H1 (cell line): ENCODE data around the gene CCDC148. TPM values are rescaled to one million over a fixed set of nuclear protein-coding genes. Genes with fewer than 3 reads are reported as not detected.

Experiments used
- CHD1 ChIP-seq: IDR thresholded peaks from 2 replicates; pipeline ENCODE4 v1.6.1; 2012; ENCODE audit warnings: low read depth, low read length, improper control_type of control experiment
- EZH2 ChIP-seq: fragments of 200-600 bp; sonication (generic); IDR thresholded peaks from 2 replicates; pipeline ENCODE4 v1.7.1; 2012; ENCODE audit warnings: low read depth, mild to moderate bottlenecking, moderate library complexity, low read length, inconsistent platforms; ENCODE audit not compliant: severe bottlenecking
- POLR2A ChIP-seq, 2 experiments: IDR thresholded peaks; 1 replicate in 1 of 2; 2 replicates in 1 of 2; pipeline ENCODE4 v1.6.1; 2011; ENCODE audit warnings: low read depth in 2 of 2, low read length in 2 of 2, mild to moderate bottlenecking in 2 of 2; ENCODE audit errors: control extremely low read depth in 1 of 2
- SIN3A ChIP-seq, 2 experiments: IDR thresholded peaks in 1 of 2; conservative IDR thresholded peaks in 1 of 2; 2 replicates each; pipeline ENCODE4 v1.6.1; 2011 to 2012; ENCODE audit warnings: low read length in 2 of 2, improper control_type of control experiment in 1 of 2, low read depth in 1 of 2, mild to moderate bottlenecking in 1 of 2
- polyA plus RNA-seq, 7 experiments: library from polyadenylated mRNA; depleted of rRNA in 3 of 7; stranded (reverse) in 5 of 7; unstranded in 2 of 7; fragments of >200 nt in 5 of 7; fragments of 200-250 nt in 2 of 7; gene quantifications; 1 replicate in 5 of 7; 2 replicates in 1 of 7; 4 replicates in 1 of 7; pipeline versions ENCODE4 v1.2.1 to v1.2.3, GENCODE V29; 2011 to 2013; ENCODE audit warnings: missing spikeins in 2 of 7, mixed read lengths in 2 of 7
- total RNA-seq: library from RNA; stranded (reverse); fragmentation: NEBNext Ultra II Directional; extraction: Animal tissue kit (Norgen Biotek cat#: 25700); gene quantifications from 2 replicates; pipeline ENCODE4 v1.2.1, GENCODE V29; 2021
- TF ChIP-seq, protein P1 (sequence below): fragments of 300-600 bp; sonication (generic); IDR thresholded peaks from 2 replicates; pipeline ENCODE4 v1.7.1; 2012; ENCODE audit warnings: low read length, moderate library complexity, mild to moderate bottlenecking, inconsistent platforms; ENCODE audit not compliant: insufficient replicate concordance
- TF ChIP-seq, protein P2 (sequence below): IDR thresholded peaks from 2 replicates; pipeline ENCODE4 v1.6.1; 2012; ENCODE audit warnings: inconsistent platforms
- TF ChIP-seq, protein P3 (sequence below), 3 experiments: IDR thresholded peaks; 1 replicate in 2 of 3; 2 replicates in 1 of 3; pipeline versions ENCODE4 v1.5.1 to v1.6.1; 2011; ENCODE audit warnings: low read length in 3 of 3, mild to moderate bottlenecking in 3 of 3, inconsistent platforms in 2 of 3, low read depth in 1 of 3, moderate library complexity in 1 of 3; ENCODE audit not compliant: insufficient read depth in 1 of 3; ENCODE audit errors: control extremely low read depth in 1 of 3

Gene CCDC148
- total and polyA plus RNA-seq, 2 of the 8 experiments (the other 6 are each of a cell fraction or from before 2014, with no cell fraction given): 0.45 to 1.3 TPM

DNA sequence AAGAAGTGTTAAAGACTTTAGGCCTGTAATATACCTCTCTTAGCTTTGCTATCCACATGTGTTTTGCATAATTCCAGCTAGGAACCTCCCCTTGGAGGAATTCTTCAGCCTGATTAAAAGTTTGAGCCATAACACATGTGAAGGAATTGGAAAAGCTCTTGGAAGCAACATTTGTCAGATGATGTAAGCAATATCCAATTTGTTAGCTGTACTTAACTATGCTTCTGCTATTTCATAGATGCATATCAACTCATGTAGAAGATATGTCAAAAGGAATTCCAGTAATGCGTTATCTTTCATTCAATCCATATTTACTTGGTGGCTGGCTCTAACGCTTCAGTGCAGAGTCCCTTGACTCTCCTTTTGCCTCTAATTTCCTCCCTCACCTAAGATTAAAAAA lies 46.4 kb upstream of the CCDC148 start (continued):
- TF ChIP-seq, protein P1, sequence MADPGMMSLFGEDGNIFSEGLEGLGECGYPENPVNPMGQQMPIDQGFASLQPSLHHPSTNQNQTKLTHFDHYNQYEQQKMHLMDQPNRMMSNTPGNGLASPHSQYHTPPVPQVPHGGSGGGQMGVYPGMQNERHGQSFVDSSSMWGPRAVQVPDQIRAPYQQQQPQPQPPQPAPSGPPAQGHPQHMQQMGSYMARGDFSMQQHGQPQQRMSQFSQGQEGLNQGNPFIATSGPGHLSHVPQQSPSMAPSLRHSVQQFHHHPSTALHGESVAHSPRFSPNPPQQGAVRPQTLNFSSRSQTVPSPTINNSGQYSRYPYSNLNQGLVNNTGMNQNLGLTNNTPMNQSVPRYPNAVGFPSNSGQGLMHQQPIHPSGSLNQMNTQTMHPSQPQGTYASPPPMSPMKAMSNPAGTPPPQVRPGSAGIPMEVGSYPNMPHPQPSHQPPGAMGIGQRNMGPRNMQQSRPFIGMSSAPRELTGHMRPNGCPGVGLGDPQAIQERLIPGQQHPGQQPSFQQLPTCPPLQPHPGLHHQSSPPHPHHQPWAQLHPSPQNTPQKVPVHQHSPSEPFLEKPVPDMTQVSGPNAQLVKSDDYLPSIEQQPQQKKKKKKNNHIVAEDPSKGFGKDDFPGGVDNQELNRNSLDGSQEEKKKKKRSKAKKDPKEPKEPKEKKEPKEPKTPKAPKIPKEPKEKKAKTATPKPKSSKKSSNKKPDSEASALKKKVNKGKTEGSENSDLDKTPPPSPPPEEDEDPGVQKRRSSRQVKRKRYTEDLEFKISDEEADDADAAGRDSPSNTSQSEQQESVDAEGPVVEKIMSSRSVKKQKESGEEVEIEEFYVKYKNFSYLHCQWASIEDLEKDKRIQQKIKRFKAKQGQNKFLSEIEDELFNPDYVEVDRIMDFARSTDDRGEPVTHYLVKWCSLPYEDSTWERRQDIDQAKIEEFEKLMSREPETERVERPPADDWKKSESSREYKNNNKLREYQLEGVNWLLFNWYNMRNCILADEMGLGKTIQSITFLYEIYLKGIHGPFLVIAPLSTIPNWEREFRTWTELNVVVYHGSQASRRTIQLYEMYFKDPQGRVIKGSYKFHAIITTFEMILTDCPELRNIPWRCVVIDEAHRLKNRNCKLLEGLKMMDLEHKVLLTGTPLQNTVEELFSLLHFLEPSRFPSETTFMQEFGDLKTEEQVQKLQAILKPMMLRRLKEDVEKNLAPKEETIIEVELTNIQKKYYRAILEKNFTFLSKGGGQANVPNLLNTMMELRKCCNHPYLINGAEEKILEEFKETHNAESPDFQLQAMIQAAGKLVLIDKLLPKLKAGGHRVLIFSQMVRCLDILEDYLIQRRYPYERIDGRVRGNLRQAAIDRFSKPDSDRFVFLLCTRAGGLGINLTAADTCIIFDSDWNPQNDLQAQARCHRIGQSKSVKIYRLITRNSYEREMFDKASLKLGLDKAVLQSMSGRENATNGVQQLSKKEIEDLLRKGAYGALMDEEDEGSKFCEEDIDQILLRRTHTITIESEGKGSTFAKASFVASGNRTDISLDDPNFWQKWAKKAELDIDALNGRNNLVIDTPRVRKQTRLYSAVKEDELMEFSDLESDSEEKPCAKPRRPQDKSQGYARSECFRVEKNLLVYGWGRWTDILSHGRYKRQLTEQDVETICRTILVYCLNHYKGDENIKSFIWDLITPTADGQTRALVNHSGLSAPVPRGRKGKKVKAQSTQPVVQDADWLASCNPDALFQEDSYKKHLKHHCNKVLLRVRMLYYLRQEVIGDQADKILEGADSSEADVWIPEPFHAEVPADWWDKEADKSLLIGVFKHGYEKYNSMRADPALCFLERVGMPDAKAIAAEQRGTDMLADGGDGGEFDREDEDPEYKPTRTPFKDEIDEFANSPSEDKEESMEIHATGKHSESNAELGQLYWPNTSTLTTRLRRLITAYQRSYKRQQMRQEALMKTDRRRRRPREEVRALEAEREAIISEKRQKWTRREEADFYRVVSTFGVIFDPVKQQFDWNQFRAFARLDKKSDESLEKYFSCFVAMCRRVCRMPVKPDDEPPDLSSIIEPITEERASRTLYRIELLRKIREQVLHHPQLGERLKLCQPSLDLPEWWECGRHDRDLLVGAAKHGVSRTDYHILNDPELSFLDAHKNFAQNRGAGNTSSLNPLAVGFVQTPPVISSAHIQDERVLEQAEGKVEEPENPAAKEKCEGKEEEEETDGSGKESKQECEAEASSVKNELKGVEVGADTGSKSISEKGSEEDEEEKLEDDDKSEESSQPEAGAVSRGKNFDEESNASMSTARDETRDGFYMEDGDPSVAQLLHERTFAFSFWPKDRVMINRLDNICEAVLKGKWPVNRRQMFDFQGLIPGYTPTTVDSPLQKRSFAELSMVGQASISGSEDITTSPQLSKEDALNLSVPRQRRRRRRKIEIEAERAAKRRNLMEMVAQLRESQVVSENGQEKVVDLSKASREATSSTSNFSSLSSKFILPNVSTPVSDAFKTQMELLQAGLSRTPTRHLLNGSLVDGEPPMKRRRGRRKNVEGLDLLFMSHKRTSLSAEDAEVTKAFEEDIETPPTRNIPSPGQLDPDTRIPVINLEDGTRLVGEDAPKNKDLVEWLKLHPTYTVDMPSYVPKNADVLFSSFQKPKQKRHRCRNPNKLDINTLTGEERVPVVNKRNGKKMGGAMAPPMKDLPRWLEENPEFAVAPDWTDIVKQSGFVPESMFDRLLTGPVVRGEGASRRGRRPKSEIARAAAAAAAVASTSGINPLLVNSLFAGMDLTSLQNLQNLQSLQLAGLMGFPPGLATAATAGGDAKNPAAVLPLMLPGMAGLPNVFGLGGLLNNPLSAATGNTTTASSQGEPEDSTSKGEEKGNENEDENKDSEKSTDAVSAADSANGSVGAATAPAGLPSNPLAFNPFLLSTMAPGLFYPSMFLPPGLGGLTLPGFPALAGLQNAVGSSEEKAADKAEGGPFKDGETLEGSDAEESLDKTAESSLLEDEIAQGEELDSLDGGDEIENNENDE: no peak
- TF ChIP-seq, protein P2, sequence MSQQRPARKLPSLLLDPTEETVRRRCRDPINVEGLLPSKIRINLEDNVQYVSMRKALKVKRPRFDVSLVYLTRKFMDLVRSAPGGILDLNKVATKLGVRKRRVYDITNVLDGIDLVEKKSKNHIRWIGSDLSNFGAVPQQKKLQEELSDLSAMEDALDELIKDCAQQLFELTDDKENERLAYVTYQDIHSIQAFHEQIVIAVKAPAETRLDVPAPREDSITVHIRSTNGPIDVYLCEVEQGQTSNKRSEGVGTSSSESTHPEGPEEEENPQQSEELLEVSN: no peak
- TF ChIP-seq SIN3A (conservative IDR thresholded peaks at IDR 0.05 in 1 of 2, IDR thresholded peaks at IDR 0.05 in 1 of 2; ENCODE audit: low read depth in 1 of 2, low read length in 2 of 2): no peak
- TF ChIP-seq CHD1: no peak
- TF ChIP-seq, protein P3, sequence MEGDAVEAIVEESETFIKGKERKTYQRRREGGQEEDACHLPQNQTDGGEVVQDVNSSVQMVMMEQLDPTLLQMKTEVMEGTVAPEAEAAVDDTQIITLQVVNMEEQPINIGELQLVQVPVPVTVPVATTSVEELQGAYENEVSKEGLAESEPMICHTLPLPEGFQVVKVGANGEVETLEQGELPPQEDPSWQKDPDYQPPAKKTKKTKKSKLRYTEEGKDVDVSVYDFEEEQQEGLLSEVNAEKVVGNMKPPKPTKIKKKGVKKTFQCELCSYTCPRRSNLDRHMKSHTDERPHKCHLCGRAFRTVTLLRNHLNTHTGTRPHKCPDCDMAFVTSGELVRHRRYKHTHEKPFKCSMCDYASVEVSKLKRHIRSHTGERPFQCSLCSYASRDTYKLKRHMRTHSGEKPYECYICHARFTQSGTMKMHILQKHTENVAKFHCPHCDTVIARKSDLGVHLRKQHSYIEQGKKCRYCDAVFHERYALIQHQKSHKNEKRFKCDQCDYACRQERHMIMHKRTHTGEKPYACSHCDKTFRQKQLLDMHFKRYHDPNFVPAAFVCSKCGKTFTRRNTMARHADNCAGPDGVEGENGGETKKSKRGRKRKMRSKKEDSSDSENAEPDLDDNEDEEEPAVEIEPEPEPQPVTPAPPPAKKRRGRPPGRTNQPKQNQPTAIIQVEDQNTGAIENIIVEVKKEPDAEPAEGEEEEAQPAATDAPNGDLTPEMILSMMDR (IDR thresholded peaks at IDR 0.05; ENCODE audit: control extremely low read depth in 1 of 3, insufficient read depth in 1 of 3, low read depth in 1 of 3, low read length in 3 of 3): no peak
- TF ChIP-seq POLR2A (IDR thresholded peaks at IDR 0.05; ENCODE audit: control extremely low read depth in 1 of 2, low read depth in 2 of 2, low read length in 2 of 2): no peak
- TF ChIP-seq EZH2: no peak
